Ishikawa (cell line): ENCODE measurements around the gene ZNF385D.

Source experiments
- CEBPB ChIP-seq: IDR thresholded peaks from 2 replicates; pipeline ENCODE4 v1.6.1; 2012
- CREB1 ChIP-seq: IDR thresholded peaks from 2 replicates; pipeline ENCODE4 v1.6.1; 2012; ENCODE audit warnings: low read depth
- EGR1 ChIP-seq: IDR thresholded peaks from 2 replicates; pipeline ENCODE4 v1.6.1; 2012
- EP300 ChIP-seq: IDR thresholded peaks from 2 replicates; pipeline ENCODE4 v1.6.1; 2012; ENCODE audit warnings: borderline replicate concordance
- FOXM1 ChIP-seq: IDR thresholded peaks from 2 replicates; pipeline ENCODE4 v1.6.1; 2012; ENCODE audit warnings: low read depth, borderline replicate concordance
- NFIC ChIP-seq: IDR thresholded peaks from 2 replicates; pipeline ENCODE4 v1.6.1; 2012
- RAD21 ChIP-seq: IDR thresholded peaks from 2 replicates; pipeline ENCODE4 v1.6.1; 2012; ENCODE audit warnings: low read depth
- TAF1 ChIP-seq: IDR thresholded peaks from 2 replicates; pipeline ENCODE4 v1.6.1; 2012; ENCODE audit warnings: low read depth, mild to moderate bottlenecking
- TCF12 ChIP-seq: IDR thresholded peaks from 2 replicates; pipeline ENCODE4 v1.6.1; 2012; ENCODE audit warnings: low read depth
- TEAD4 ChIP-seq: IDR thresholded peaks from 2 replicates; pipeline ENCODE4 v1.6.1; 2012
- YY1 ChIP-seq: IDR thresholded peaks from 2 replicates; pipeline ENCODE4 v1.6.1; 2012; ENCODE audit warnings: low read depth
- ZBTB7A ChIP-seq: IDR thresholded peaks from 2 replicates; pipeline ENCODE4 v1.6.1; 2012; ENCODE audit warnings: low read depth
- TF ChIP-seq, protein P1 (sequence below): IDR thresholded peaks from 2 replicates; pipeline ENCODE4 v1.6.1; 2012
- TF ChIP-seq, protein P2 (sequence below): IDR thresholded peaks from 2 replicates; pipeline ENCODE4 v1.6.1; 2012; ENCODE audit warnings: low read depth, mild to moderate bottlenecking
- TF ChIP-seq, protein P3 (sequence below): IDR thresholded peaks from 2 replicates; pipeline ENCODE4 v1.6.1; 2012

The ZNF385D gene

DNA sequence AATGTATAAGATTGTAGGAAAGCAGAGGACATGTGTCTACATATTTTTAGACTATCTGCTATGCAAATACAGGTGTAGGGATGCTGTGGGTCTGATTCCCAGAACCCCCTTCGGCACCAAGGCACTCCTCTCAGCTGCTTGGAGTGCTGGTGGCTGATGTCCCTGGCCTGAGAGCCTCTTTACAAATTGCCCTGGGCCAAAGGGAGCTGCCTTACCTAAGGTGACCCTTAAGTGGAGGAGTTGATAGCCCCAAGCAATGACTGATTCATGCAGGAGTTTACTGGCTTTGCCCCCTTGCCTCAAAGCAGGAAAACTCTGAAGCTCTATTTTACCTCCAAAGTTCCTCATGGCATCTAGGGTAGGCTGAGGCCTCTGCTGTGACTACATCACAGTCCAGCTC, 83.0 kb downstream of the ZNF385D start:
- TF ChIP-seq TCF12, result no peak
- no peak for TF ChIP-seq RAD21
- no peak for TF ChIP-seq NFIC
- no peak for TF ChIP-seq ZBTB7A
- no peak for TF ChIP-seq YY1
- no peak for TF ChIP-seq EGR1
- no peak for TF ChIP-seq FOXM1
- TF ChIP-seq TEAD4, result no peak
- TF ChIP-seq, protein P1, sequence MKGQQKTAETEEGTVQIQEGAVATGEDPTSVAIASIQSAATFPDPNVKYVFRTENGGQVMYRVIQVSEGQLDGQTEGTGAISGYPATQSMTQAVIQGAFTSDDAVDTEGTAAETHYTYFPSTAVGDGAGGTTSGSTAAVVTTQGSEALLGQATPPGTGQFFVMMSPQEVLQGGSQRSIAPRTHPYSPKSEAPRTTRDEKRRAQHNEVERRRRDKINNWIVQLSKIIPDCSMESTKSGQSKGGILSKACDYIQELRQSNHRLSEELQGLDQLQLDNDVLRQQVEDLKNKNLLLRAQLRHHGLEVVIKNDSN, result no peak
- no peak for TF ChIP-seq TAF1
- TF ChIP-seq CEBPB, result no peak

DNA sequence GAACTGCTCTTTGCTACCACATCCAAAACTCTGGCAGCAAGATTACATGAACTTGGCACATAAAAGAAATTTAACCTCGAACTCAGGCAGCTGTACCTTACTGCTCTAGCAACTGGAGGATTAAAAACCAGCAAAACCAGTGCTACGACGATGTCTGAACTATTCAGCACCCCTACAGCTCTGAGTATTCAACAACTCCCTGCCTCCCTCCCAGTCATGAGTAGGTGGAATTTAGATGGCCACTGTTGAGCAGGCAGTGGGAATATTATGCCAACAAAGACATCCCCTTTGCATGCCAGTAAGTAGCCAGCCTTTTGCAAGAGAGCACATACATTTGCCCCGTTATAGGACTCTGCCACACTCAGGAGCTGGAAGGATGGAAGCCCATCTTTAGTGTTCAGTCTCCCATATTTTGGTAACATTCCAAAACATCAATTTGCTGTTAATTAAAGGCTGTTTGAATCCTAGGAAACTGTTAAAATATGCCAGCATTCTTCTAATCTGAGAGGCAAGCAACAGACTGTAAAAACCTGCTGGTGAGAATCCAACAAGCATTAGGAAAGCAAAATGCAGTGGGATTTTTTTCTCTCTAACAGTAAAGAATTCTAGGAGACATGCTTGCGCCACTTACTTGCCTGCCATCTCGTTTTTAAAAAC, 85.4 kb downstream of the ZNF385D start:
- TF ChIP-seq EGR1 (no peak), ZBTB7A (no peak), NFIC (0 out of 2 replicates have a peak, but pooled peaks have one; percentile 10)
- TF ChIP-seq, protein P2, sequence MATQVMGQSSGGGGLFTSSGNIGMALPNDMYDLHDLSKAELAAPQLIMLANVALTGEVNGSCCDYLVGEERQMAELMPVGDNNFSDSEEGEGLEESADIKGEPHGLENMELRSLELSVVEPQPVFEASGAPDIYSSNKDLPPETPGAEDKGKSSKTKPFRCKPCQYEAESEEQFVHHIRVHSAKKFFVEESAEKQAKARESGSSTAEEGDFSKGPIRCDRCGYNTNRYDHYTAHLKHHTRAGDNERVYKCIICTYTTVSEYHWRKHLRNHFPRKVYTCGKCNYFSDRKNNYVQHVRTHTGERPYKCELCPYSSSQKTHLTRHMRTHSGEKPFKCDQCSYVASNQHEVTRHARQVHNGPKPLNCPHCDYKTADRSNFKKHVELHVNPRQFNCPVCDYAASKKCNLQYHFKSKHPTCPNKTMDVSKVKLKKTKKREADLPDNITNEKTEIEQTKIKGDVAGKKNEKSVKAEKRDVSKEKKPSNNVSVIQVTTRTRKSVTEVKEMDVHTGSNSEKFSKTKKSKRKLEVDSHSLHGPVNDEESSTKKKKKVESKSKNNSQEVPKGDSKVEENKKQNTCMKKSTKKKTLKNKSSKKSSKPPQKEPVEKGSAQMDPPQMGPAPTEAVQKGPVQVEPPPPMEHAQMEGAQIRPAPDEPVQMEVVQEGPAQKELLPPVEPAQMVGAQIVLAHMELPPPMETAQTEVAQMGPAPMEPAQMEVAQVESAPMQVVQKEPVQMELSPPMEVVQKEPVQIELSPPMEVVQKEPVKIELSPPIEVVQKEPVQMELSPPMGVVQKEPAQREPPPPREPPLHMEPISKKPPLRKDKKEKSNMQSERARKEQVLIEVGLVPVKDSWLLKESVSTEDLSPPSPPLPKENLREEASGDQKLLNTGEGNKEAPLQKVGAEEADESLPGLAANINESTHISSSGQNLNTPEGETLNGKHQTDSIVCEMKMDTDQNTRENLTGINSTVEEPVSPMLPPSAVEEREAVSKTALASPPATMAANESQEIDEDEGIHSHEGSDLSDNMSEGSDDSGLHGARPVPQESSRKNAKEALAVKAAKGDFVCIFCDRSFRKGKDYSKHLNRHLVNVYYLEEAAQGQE, result no peak
- TF ChIP-seq, protein P3, sequence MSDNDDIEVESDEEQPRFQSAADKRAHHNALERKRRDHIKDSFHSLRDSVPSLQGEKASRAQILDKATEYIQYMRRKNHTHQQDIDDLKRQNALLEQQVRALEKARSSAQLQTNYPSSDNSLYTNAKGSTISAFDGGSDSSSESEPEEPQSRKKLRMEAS, result 0 out of 2 replicates have a peak, but pooled peaks have one; percentile 22

DNA sequence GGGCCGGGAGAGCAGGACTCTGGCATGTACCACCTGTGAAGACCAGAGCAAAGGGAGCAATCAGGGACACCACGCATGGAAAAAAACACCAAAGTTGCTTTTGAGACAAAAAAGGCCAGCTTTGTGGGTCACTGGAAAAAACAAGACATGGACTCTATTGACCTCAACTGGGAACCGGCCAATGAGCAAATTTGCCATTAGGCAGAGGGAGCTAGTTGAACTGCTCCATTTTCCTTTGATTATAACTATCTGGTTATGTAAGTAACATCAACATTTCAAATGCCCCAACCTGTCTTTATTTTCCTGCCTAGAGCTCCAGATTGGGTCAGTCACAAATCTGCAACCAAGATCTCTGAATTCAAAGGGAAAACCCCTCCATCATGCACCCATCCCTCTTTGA, 86.0 kb downstream of the ZNF385D start:
- no peak for TF ChIP-seq ZBTB7A
- TF ChIP-seq CREB1, result no peak
- no peak for TF ChIP-seq EGR1
- no peak for TF ChIP-seq TAF1
- TF ChIP-seq RAD21, result no peak
- no peak for TF ChIP-seq CEBPB
- TF ChIP-seq NFIC, result no peak
- TF ChIP-seq EP300, result no peak
- no peak for TF ChIP-seq TEAD4
- no peak for TF ChIP-seq FOXM1
- TF ChIP-seq, protein P3, result no peak
- no peak for TF ChIP-seq YY1
- TF ChIP-seq, protein P1, result no peak
- TF ChIP-seq TCF12, result no peak
- TF ChIP-seq, protein P2, result no peak

DNA sequence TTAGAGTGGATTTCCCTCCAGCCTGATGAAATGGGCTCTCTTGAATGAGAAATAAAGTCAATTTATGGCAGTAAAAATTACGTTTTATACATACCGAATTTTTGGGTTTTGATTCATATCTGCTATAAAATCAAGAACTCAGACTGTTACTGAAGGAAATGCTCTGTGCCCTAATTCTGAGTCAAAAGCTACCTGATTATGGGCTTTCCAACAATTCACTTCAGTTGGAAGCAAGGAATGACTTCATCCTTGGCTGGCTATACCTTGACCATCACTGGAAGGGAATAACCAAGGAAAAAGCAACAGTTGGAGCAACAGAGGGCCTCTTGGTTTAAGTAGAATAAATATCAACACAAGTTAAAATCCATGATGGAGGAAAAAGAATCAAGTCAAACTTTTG, 88.6 kb downstream of the ZNF385D start:
- no peak for TF ChIP-seq CREB1
- TF ChIP-seq EGR1, result no peak
- TF ChIP-seq, protein P2, result no peak
- TF ChIP-seq RAD21, result no peak
- TF ChIP-seq FOXM1, result no peak
- TF ChIP-seq TEAD4, result no peak
- no peak for TF ChIP-seq ZBTB7A
- no peak for TF ChIP-seq NFIC
